Uterus (tissue), 4 donors: Measurements from ENCODE around the gene ECHDC1. TPM values are rescaled to one million over a fixed set of nuclear protein-coding genes. Genes with fewer than 3 reads are reported as not detected.

Experiments
- DNase-seq, 2 donors: peaks; one replicate each; pipeline ENCODE4 v3.0.0-alpha.2; 2019 to 2020
- H3K27ac ChIP-seq, 2 donors: fragments of 200-600 bp; sonication (generic); 1 replicate in 1 of 2; 2 replicates in 1 of 2; pipeline ENCODE4 v1.5.1; 2016 to 2018
- H3K27me3 ChIP-seq, 2 donors: fragments of 200-600 bp; sonication (generic); one replicate each; pipeline ENCODE4 v1.5.1; 2018 to 2019; ENCODE audit warnings: control low read depth in 1 of 2
- H3K36me3 ChIP-seq, 2 donors: fragments of 200-600 bp; sonication (generic); one replicate each; pipeline ENCODE4 v1.5.1; 2019; ENCODE audit warnings: control low read depth in 1 of 2
- H3K4me1 ChIP-seq, 2 donors: fragments of 200-600 bp; sonication (generic); one replicate each; pipeline ENCODE4 v1.5.1; 2018 to 2019; ENCODE audit warnings: control low read depth in 1 of 2
- H3K4me3 ChIP-seq, 2 donors: fragments of 200-600 bp; sonication (generic); 1 replicate in 1 of 2; 2 replicates in 1 of 2; pipeline ENCODE4 v1.5.1; 2018 to 2019; ENCODE audit warnings: mild to moderate bottlenecking in 1 of 2
- H3K9me3 ChIP-seq, 2 donors: fragments of 200-600 bp; sonication (generic); one replicate each; pipeline ENCODE4 v1.5.1; 2019; ENCODE audit warnings: control low read depth in 1 of 2
- POLR2A ChIP-seq, 2 donors: fragments of 450-650 bp; IDR thresholded peaks; one replicate each; pipeline ENCODE4 v1.6.1; 2016; ENCODE audit warnings: antibody characterized with exemption in 2 of 2, mild to moderate bottlenecking in 1 of 2, moderate library complexity in 1 of 2
- intact Hi-C: fragments of 100-400 bp; cut with DNase I; formaldehyde crosslinking; loops from one replicate; pipeline ENCODE4 v1.15.1; 2023; ENCODE audit warnings: low total_unique reads
- total RNA-seq, 4 donors: library from RNA; depleted of rRNA in 3 of 4; stranded (reverse); fragments of >200 nt in 3 of 4; gene quantifications; one replicate each; pipeline versions ENCODE4 v1.1.0 to v1.2.4, GENCODE V29; 2014 to 2023
- TF ChIP-seq, protein P1 (sequence below), 4 experiments: fragments of 200-600 bp in 2 of 4; fragments of 450-650 bp in 2 of 4; sonication (generic) in 2 of 4; IDR thresholded peaks; one replicate each; pipeline ENCODE4 v1.5.1; 2016 to 2019; ENCODE audit warnings: antibody characterized with exemption in 4 of 4, mild to moderate bottlenecking in 2 of 4, moderate library complexity in 1 of 4
- donor health status: DM: yes; HTN: yes; CAD: no.

ECHDC1 gene
- total RNA-seq, 4 donors from 2014 or later, result 7.4 to 109 (median 18.5) TPM

DNA sequence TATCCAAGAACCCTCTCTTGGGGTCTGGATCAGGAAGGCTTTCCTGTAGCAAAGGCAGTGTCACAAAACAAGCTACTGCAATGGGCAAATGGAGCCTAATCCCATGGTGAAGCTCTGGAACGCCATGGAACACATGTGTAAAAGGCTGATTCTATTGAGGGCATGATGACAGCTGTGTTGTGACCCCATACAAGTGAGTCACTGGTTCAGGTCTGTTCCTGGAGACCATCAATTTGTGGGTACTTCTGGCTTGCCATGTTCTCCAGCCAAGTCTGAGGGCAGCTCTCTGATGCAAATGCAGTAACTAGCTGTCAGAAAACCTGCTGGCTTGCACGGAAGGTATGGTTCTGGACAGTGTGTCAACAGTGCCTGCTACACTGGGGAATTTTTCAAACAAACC, 33.3 kb upstream of the ECHDC1 start:
- no peaks in the 10 kb centered on the region for H3K9me3 ChIP-seq
- no peaks in the 10 kb centered on the region for H3K4me1 ChIP-seq
- no peaks in the 10 kb centered on the region for H3K27me3 ChIP-seq
- no peaks in the 10 kb centered on the region for H3K36me3 ChIP-seq
- TF ChIP-seq, protein P1, sequence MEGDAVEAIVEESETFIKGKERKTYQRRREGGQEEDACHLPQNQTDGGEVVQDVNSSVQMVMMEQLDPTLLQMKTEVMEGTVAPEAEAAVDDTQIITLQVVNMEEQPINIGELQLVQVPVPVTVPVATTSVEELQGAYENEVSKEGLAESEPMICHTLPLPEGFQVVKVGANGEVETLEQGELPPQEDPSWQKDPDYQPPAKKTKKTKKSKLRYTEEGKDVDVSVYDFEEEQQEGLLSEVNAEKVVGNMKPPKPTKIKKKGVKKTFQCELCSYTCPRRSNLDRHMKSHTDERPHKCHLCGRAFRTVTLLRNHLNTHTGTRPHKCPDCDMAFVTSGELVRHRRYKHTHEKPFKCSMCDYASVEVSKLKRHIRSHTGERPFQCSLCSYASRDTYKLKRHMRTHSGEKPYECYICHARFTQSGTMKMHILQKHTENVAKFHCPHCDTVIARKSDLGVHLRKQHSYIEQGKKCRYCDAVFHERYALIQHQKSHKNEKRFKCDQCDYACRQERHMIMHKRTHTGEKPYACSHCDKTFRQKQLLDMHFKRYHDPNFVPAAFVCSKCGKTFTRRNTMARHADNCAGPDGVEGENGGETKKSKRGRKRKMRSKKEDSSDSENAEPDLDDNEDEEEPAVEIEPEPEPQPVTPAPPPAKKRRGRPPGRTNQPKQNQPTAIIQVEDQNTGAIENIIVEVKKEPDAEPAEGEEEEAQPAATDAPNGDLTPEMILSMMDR (IDR thresholded peaks at IDR 0.05), result no peak
- no peak for TF ChIP-seq POLR2A (IDR thresholded peaks at IDR 0.05)
- no peak overlapping the region for H3K27ac ChIP-seq
- no peak for DNase-seq
- H3K4me3 ChIP-seq, result no peak overlapping the region
- intact Hi-C loops, result no loop called here

DNA sequence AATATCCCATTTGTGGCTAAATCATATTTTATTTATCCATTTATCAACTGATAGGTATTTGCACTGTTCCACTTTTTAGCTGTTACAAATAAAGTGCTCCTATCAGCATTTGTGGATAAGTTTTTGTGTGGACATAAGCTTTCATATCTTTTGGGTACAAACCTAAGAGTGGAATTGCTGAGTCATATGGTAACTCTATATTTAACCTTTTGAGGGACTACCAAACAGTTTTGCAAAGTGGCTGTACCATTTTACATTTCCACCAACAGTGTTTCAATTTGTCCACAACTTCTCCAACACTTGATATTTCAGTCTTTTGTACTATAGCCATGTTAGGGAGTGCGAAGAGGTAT, 23.6 kb upstream of the ECHDC1 start:
- TF ChIP-seq, protein P1 (IDR thresholded peaks at IDR 0.05), result no peak
- TF ChIP-seq POLR2A (IDR thresholded peaks at IDR 0.05), result no peak
- intact Hi-C loops, result no loop called here
- Histone ChIP-seq H3K27ac (no peak overlapping the region), H3K9me3 (no peaks in the 10 kb centered on the region), H3K4me1 (no peaks in the 10 kb centered on the region), H3K27me3 (no peaks in the 10 kb centered on the region), H3K4me3 (no peak overlapping the region), H3K36me3 (no peaks in the 10 kb centered on the region)
- no peak for DNase-seq

DNA sequence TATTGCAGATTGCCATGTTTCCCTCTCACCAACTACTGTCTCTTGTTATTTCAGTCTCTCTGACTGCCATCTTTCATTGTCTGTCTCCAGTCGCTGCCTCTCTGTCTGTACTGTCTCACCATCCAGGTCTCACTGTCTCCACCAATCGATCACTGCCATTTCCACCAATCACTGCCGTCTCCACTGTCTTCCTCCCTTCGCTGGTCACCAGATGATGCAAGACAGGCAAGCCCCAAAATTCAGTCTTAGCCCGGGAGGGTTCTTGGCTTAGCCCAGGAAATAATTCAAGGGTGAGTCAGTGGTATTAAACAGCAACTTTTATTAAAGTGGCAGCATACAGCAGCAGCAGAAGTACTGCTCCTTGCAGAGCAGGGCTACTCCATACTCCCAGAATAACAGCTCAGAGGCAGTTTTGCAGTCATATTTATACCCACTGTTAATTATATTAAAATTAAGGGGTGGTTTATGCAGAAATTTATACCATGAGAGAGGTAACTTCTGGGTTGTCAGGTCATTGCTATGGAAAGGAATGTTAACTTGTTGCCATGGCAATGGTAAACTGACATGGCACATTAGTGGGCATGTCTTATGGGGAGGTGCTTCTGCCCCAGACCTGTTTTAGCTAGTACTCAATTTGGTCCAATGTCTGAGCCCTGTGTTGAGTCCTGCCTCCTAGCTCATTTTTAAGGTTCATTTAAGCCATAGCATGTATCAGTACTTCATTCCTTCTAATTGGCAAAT, 23.0 kb upstream of the ECHDC1 start:
- Histone ChIP-seq H3K9me3 (no peaks in the 10 kb centered on the region), H3K4me3 (no peak overlapping the region), H3K36me3 (no peaks in the 10 kb centered on the region), H3K27me3 (no peaks in the 10 kb centered on the region), H3K4me1 (no peaks in the 10 kb centered on the region), H3K27ac (no peak overlapping the region)
- DNase-seq, result no peak
- TF ChIP-seq POLR2A (IDR thresholded peaks at IDR 0.05), result no peak
- TF ChIP-seq, protein P1 (IDR thresholded peaks at IDR 0.05), result no peak
- intact Hi-C loops, result no loop called here

- Histone ChIP-seq H3K27me3 (no peaks in the 10 kb centered on the region), H3K9me3 (no peaks in the 10 kb centered on the region), H3K4me3 (no peak overlapping the region), H3K36me3 (no peaks in the 10 kb centered on the region), H3K27ac (no peak overlapping the region), H3K4me1 (no peaks in the 10 kb centered on the region)
- intact Hi-C loops, result no loop called here
- TF ChIP-seq, protein P1 (IDR thresholded peaks at IDR 0.05), result no peak
- TF ChIP-seq POLR2A (IDR thresholded peaks at IDR 0.05), result no peak
- DNase-seq, result no peak
These were observed 22.5 kb upstream of the ECHDC1 start for GRCh38 chr6:127365874-127366273.

- Histone ChIP-seq H3K9me3 (peaks cover 0 to 16% of the 10 kb centered on the region in 2 donors), H3K4me3 (no peak overlapping the region), H3K4me1 (no peaks in the 10 kb centered on the region), H3K27ac (no peak overlapping the region), H3K36me3 (no peaks in the 10 kb centered on the region), H3K27me3 (no peaks in the 10 kb centered on the region)
- TF ChIP-seq POLR2A (IDR thresholded peaks at IDR 0.05), result no peak
- TF ChIP-seq, protein P1 (IDR thresholded peaks at IDR 0.05), result no peak
- intact Hi-C loops, result no loop called here
- DNase-seq, result no peak
These were observed 9.1 kb upstream of the ECHDC1 start for GRCh38 chr6:127352524-127352923.
